Measurements from ENCODE around the gene SF3A2.
"Not testable (repeated sequence)": the region's sequence is repeated elsewhere in the genome, so short reads cannot be mapped to it uniquely, and the experiment has no call there.

- TF ChIP-seq, protein P1, sequence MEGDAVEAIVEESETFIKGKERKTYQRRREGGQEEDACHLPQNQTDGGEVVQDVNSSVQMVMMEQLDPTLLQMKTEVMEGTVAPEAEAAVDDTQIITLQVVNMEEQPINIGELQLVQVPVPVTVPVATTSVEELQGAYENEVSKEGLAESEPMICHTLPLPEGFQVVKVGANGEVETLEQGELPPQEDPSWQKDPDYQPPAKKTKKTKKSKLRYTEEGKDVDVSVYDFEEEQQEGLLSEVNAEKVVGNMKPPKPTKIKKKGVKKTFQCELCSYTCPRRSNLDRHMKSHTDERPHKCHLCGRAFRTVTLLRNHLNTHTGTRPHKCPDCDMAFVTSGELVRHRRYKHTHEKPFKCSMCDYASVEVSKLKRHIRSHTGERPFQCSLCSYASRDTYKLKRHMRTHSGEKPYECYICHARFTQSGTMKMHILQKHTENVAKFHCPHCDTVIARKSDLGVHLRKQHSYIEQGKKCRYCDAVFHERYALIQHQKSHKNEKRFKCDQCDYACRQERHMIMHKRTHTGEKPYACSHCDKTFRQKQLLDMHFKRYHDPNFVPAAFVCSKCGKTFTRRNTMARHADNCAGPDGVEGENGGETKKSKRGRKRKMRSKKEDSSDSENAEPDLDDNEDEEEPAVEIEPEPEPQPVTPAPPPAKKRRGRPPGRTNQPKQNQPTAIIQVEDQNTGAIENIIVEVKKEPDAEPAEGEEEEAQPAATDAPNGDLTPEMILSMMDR (IDR thresholded peaks at IDR 0.05; ENCODE audit: borderline replicate concordance, extremely low read depth, low read length, poor library complexity, severe bottlenecking) = not testable (repeated sequence)
- TF ChIP-seq EZH2 (IDR thresholded peaks at IDR 0.05; ENCODE audit: borderline replicate concordance, low read depth, low read length, severe bottlenecking) = not testable (repeated sequence)
Observed at GRCh38 chr19:2200624-2201294, 35.9 kb upstream of the SF3A2 start.

Data from DND-41 (cell line).